ENCODE measurements around the gene TMEM253.

TMEM253 gene

DNA sequence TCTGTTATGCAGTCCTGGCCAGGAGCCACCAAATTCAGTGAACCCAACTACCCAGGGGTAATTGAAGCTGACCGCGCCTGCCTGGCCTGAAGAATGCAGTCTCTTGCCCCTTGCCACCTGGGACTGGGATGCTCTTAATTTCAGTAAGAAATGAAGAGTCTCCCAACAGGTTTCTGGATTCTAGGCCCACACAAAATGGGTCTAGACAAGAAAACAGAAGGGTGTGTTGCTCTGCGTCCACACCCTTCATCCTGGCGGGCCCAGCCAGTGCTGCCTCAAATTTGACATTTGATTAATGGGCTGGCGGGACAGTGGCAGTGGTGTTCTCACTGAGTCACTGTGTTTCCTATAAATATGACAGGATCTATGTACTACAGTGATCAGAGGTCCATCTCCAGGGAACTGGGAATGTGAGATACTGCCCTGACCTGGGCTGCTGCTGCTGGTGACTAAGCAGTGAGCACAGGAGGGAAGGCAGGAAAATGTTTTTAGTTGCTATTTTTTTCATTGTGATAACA lies 6.5 kb downstream of the TMEM253 start:
- H3K4me3 ChIP-seq (ENCODE audit: low read depth, low read length): no peak overlapping the region
- DNase-seq: no peak
- peaks cover 25% of the 10 kb centered on the region for H3K4me1 ChIP-seq
- no peaks in the 10 kb centered on the region for H3K36me3 ChIP-seq
- no peaks in the 10 kb centered on the region for H3K27me3 ChIP-seq
- no peaks in the 10 kb centered on the region for H3K9me3 ChIP-seq
- TF ChIP-seq, protein P1, sequence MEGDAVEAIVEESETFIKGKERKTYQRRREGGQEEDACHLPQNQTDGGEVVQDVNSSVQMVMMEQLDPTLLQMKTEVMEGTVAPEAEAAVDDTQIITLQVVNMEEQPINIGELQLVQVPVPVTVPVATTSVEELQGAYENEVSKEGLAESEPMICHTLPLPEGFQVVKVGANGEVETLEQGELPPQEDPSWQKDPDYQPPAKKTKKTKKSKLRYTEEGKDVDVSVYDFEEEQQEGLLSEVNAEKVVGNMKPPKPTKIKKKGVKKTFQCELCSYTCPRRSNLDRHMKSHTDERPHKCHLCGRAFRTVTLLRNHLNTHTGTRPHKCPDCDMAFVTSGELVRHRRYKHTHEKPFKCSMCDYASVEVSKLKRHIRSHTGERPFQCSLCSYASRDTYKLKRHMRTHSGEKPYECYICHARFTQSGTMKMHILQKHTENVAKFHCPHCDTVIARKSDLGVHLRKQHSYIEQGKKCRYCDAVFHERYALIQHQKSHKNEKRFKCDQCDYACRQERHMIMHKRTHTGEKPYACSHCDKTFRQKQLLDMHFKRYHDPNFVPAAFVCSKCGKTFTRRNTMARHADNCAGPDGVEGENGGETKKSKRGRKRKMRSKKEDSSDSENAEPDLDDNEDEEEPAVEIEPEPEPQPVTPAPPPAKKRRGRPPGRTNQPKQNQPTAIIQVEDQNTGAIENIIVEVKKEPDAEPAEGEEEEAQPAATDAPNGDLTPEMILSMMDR (IDR thresholded peaks at IDR 0.05; ENCODE audit: low read depth, low read length): no peak

DNA sequence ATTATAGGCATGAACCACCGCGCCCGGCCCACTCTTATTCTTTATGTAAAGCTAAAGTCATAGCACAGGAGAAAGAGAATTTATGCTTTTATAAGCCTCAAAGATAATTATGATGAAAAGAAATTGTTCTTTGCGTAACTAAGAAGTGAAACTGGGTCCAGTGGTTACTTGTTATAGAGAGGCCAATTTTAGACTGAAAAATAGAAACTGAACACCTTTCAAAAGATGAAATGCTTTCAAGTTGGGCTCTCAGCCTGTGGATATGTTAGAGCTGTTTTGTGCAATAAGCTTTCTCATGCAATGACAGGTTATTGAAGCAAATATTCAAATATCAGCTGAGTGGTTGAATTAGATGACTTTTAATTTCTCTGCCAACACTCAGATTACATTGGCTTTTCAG lies 7.9 kb downstream of the TMEM253 start:
- H3K27me3 ChIP-seq: no peaks in the 10 kb centered on the region
- TF ChIP-seq, protein P1 (IDR thresholded peaks at IDR 0.05; ENCODE audit: low read depth, low read length): no peak
- no peak overlapping the region for H3K4me3 ChIP-seq (ENCODE audit: low read depth, low read length)
- H3K4me1 ChIP-seq: peaks cover 17% of the 10 kb centered on the region
- H3K36me3 ChIP-seq: no peaks in the 10 kb centered on the region
- DNase-seq: no peak
- H3K9me3 ChIP-seq: no peaks in the 10 kb centered on the region

DNA sequence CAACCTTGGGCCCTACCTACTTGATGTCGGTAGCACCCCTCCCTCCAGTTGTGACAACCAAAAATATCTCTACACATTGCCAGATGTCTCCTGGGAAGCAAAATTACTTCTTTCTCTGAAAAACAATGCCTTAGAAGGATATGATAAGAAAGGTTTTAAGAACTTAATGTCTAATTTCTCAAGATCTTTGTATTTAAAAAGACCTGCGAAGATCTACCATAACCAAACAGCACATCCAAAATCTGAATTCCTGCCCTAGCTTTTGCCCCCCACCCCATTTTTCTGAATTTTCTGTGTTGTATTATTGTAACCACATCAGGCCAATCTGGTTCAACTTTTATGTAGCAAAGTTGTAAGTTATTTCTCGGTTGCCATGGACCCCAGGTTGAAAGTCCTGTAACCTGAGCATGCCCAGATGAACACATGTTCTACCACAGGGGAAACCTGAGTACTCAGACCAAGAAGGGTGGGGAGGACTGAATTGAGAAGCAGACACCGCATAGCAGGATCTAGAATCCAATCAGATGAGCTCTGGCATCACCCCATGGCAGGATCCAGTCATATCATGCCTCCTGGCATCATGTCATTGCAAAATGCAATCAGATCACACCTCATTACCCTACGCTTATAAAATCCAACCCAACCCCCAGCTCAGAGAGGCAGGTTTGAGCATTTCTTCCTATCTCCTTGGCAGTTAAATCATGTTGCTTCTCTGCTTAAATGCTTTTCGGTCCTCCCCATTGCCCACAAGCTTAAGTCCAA lies 8.7 kb downstream of the TMEM253 start:
- Histone ChIP-seq H3K27me3 (no peaks in the 10 kb centered on the region), H3K4me1 (peaks cover 17% of the 10 kb centered on the region), H3K4me3 (ENCODE audit: low read depth, low read length) (no peak overlapping the region), H3K36me3 (no peaks in the 10 kb centered on the region), H3K9me3 (no peaks in the 10 kb centered on the region)
- DNase-seq: no peak
- TF ChIP-seq, protein P1 (IDR thresholded peaks at IDR 0.05; ENCODE audit: low read depth, low read length): no peak

DNA sequence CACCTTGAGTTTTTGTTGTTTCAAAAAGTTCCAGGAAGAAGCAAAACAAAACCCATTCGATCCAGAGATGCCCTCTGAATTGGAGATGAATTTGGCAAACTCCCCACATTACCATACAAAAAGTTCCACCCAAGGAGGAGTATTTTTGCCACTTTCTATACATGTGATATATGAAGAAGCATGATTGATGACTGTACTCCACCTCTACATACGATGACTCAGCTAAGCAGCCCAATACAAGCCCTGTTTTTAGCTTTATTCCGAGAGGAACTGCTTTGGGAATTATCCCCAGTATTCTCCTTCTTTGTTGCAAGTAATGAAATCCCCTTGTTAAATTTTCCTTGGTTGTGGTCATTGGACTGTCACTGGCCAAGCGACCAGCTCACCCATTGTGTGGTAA lies 11.4 kb downstream of the TMEM253 start:
- Histone ChIP-seq H3K36me3 (no peaks in the 10 kb centered on the region), H3K27me3 (no peaks in the 10 kb centered on the region), H3K4me3 (ENCODE audit: low read depth, low read length) (no peak overlapping the region), H3K4me1 (peaks cover 3% of the 10 kb centered on the region), H3K9me3 (no peaks in the 10 kb centered on the region)
- no peak for DNase-seq
- TF ChIP-seq, protein P1 (IDR thresholded peaks at IDR 0.05; ENCODE audit: low read depth, low read length): no peak

DNA sequence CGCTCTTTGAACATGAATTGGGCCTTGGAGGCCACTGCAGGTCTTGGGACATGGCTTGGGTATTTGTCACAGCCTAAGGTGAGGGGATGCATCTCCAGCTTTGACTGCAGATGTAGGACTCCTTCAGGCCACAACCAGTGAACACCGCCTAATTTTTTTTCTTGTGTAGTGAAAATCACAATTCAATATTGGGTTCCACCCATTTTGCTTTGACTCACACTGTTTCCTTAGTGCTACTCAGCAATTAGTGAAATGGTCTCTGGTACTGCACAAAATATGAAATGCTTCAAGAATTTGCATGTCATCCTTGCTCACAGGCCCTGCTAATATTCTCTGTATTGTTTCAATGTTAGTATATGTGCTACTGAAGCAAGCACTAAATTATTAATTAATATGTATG lies 12.5 kb downstream of the TMEM253 start:
- Histone ChIP-seq H3K27me3 (no peaks in the 10 kb centered on the region), H3K36me3 (no peaks in the 10 kb centered on the region), H3K4me3 (ENCODE audit: low read depth, low read length) (no peak overlapping the region), H3K9me3 (no peaks in the 10 kb centered on the region), H3K4me1 (no peaks in the 10 kb centered on the region)
- TF ChIP-seq, protein P1 (IDR thresholded peaks at IDR 0.05; ENCODE audit: low read depth, low read length): no peak
- no peak for DNase-seq

DNA sequence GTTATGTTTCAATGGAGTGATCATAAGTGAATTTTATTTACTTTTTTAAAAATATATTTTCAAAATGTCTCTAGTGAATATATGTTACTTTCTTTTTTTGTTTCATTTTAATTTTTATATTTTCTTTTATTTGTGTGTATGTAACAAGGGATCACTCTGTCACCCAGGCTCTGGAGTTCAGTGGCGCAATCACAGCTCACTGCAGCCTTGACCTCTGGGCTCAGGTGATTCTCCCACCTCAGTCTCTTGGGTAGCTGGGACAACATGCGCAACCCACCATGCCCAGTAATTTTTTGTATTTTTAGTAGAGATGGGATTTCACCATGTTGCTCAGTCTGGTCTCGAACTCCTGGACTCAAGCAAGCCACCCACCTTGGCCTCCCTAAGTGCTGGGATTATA lies 18.1 kb downstream of the TMEM253 start:
- H3K4me1 ChIP-seq: no peaks in the 10 kb centered on the region
- no peak overlapping the region for H3K4me3 ChIP-seq (ENCODE audit: low read depth, low read length)
- TF ChIP-seq, protein P1 (IDR thresholded peaks at IDR 0.05; ENCODE audit: low read depth, low read length): no peak
- no peak for DNase-seq
- H3K36me3 ChIP-seq: no peaks in the 10 kb centered on the region
- peaks cover 10% of the 10 kb centered on the region; the same call in 1 of the 2 replicates for H3K27me3 ChIP-seq
- no peaks in the 10 kb centered on the region for H3K9me3 ChIP-seq
